DOHH2 (cell line): Measurements from ENCODE around the gene ZNF557.

Experiments
- H3F3A ChIP-seq: fragments of 200-600 bp; sonication (generic), shearing (Covaris generic); 2 replicates; pipeline ENCODE4 v1.6.0; 2016; ENCODE audit warnings: antibody characterized with exemption, mild to moderate bottlenecking; ENCODE audit not compliant: control insufficient read depth, insufficient read depth
- H3K27ac ChIP-seq: fragments of 200-600 bp; sonication (generic); 2 replicates; pipeline ENCODE4 v1.5.1; 2014; ENCODE audit warnings: low read depth, mild to moderate bottlenecking, low read length, moderate library complexity
- H3K27me3 ChIP-seq: fragments of 200-600 bp; sonication (generic); 2 replicates; pipeline ENCODE4 v1.6.1; 2014; ENCODE audit warnings: mild to moderate bottlenecking, low read length, mixed read lengths; ENCODE audit not compliant: control insufficient read depth
- H3K36me3 ChIP-seq: fragments of 200-600 bp; sonication (generic); 2 replicates; pipeline ENCODE4 v1.6.1; 2014; ENCODE audit warnings: mild to moderate bottlenecking, low read length, moderate library complexity, mixed read lengths; ENCODE audit not compliant: control insufficient read depth
- H3K4me1 ChIP-seq: fragments of 200-600 bp; sonication (generic); 2 replicates; pipeline ENCODE4 v1.6.1; 2014; ENCODE audit warnings: mild to moderate bottlenecking, low read length, mixed read lengths; ENCODE audit not compliant: control insufficient read depth
- H3K4me2 ChIP-seq: fragments of 200-600 bp; sonication (generic); 2 replicates; pipeline ENCODE4 v1.6.0; 2014; ENCODE audit warnings: mild to moderate bottlenecking, low read length, moderate library complexity
- H3K4me3 ChIP-seq: fragments of 200-600 bp; sonication (generic); 2 replicates; pipeline ENCODE4 v1.5.1; 2014; ENCODE audit warnings: mild to moderate bottlenecking, low read length, mixed read lengths
- H3K79me2 ChIP-seq: fragments of 200-600 bp; sonication (generic); 2 replicates; pipeline ENCODE4 v1.6.1; 2014; ENCODE audit warnings: mild to moderate bottlenecking, low read length, mixed read lengths; ENCODE audit not compliant: control insufficient read depth
- H3K9me2 ChIP-seq: fragments of 200-600 bp; sonication (generic); replicated peaks from 2 replicates; pipeline ENCODE4 v1.6.1; 2014; ENCODE audit warnings: mild to moderate bottlenecking, low read length, mixed read lengths; ENCODE audit not compliant: control insufficient read depth
- H3K9me3 ChIP-seq: fragments of 200-600 bp; sonication (generic); 2 replicates; pipeline ENCODE4 v1.6.1; 2014; ENCODE audit warnings: antibody characterized with exemption, low read length, mixed read lengths; ENCODE audit not compliant: control insufficient read depth, insufficient read depth
- H4K20me1 ChIP-seq: fragments of 200-600 bp; sonication (generic); 2 replicates; pipeline ENCODE4 v1.6.0; 2014; ENCODE audit warnings: low read depth, mild to moderate bottlenecking, antibody characterized with exemption, low read length, moderate library complexity; ENCODE audit not compliant: control insufficient read depth, insufficient read depth
- EZH2phosphoT487 ChIP-seq: fragments of 200-600 bp; sonication (generic); IDR thresholded peaks from 2 replicates; pipeline ENCODE4 v1.6.1; 2017; ENCODE audit warnings: borderline replicate concordance, mild to moderate bottlenecking, antibody characterized with exemption, low read length, moderate library complexity, mixed read lengths
- TF ChIP-seq, protein P1 (sequence below): fragments of 200-600 bp; sonication (generic); IDR thresholded peaks from one replicate; pipeline ENCODE4 v1.5.1; 2014; ENCODE audit warnings: antibody characterized with exemption, mild to moderate bottlenecking, low read depth, low read length; ENCODE audit not compliant: poor library complexity, severe bottlenecking

ZNF557 gene

DNA sequence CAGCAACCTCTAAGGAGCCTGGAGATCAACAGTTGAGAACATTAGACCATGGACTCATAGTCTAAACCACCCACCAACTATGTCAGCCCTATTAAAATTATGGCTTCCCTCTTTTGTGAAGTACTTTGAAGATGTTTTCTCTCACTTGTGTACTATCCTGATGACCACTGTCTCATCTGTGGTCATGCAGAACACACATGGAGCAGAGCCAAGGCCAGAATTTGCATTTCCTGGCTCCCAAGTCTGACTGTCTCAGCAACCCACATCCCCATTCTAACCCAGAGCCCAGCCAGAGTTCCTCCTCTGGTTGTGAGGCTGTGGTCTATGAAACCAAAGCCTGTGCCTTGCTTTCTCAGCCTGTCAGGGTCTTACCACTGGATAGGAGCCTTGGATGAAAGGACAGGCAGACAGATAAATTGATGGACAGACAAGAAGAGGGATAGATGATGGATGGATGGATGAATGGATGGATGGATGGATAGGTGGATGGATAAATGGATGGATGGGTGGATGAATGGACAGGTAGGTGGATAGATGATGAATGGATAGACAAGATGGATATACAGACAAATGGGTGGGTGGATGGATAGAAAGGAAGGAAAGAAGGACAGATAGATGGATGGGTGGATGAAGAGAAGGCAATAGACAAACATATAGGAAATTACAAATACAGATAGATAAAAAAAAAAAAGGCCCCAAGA is 35.4 kb downstream of the ZNF557 start:
- Histone ChIP-seq H3K36me3 (no peaks in the 10 kb centered on the region), H3K27ac (no peak overlapping the region), H3K4me2 (peak overlapping the region; percentile 13; the same call in 1 of the 2 replicates), H3K9me3 (no peaks in the 10 kb centered on the region), H3F3A (peaks cover 3% of the 10 kb centered on the region; the same call in 1 of the 2 replicates), H3K79me2 (no peaks in the 10 kb centered on the region), H3K4me3 (no peak overlapping the region), H4K20me1 (no peaks in the 10 kb centered on the region), H3K27me3 (peaks cover 3% of the 10 kb centered on the region; the same call in 1 of the 2 replicates), H3K4me1 (peaks cover 21% of the 10 kb centered on the region), H3K9me2 (no peaks in the 10 kb centered on the region)
- TF ChIP-seq, protein P1, sequence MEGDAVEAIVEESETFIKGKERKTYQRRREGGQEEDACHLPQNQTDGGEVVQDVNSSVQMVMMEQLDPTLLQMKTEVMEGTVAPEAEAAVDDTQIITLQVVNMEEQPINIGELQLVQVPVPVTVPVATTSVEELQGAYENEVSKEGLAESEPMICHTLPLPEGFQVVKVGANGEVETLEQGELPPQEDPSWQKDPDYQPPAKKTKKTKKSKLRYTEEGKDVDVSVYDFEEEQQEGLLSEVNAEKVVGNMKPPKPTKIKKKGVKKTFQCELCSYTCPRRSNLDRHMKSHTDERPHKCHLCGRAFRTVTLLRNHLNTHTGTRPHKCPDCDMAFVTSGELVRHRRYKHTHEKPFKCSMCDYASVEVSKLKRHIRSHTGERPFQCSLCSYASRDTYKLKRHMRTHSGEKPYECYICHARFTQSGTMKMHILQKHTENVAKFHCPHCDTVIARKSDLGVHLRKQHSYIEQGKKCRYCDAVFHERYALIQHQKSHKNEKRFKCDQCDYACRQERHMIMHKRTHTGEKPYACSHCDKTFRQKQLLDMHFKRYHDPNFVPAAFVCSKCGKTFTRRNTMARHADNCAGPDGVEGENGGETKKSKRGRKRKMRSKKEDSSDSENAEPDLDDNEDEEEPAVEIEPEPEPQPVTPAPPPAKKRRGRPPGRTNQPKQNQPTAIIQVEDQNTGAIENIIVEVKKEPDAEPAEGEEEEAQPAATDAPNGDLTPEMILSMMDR: no peak
- no peak for TF ChIP-seq EZH2phosphoT487

DNA sequence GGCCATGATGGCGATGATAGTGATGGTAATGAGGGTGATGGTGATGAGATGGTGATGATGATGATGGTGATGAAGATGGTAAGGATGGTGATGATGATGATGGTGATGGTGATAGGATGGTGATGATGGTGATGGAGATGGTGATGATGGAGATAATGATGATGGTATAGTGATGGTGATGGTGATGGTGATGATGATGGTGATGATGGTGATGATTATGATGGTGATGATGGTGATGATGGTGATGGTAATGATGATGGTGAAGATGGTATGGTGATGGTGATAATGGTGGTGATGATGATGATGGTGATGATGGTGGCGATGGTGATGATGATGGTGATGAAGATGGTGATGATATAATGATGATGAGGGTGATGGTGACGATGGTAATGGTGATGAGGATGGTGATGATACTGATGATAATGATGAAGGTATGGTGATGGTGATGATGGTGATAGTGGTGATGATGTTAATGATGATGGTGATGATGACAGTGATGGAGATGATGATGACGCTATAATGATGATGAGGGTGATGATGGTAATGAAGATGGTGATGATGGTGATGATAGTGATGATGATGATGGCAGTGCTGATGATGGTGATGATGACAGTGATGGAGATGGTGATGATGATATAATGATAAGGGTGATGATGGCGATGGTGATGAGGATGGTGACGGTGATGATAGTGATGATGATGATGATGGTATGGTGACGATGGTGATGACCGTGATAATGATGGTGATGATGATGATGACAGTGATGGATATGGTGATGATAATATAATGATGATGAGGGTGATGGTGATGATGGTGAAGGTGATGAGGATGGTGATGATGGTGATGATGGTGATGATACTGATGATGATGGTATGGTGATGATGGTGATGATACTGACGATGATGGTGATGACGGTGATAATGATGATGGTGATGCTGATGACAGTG is 37.5 kb downstream of the ZNF557 start:
- H3K27me3 ChIP-seq: no peaks in the 10 kb centered on the region
- H3F3A ChIP-seq: peaks cover 3% of the 10 kb centered on the region; the same call in 1 of the 2 replicates
- H3K4me2 ChIP-seq: no peak overlapping the region
- H3K4me1 ChIP-seq: peaks cover 20% of the 10 kb centered on the region
- H3K9me2 ChIP-seq: no peaks in the 10 kb centered on the region
- no peak overlapping the region for H3K27ac ChIP-seq
- TF ChIP-seq, protein P1: no peak
- no peak for TF ChIP-seq EZH2phosphoT487
- no peaks in the 10 kb centered on the region for H3K36me3 ChIP-seq
- no peak overlapping the region for H3K4me3 ChIP-seq
- H4K20me1 ChIP-seq: no peaks in the 10 kb centered on the region
- H3K79me2 ChIP-seq: no peaks in the 10 kb centered on the region
- no peaks in the 10 kb centered on the region for H3K9me3 ChIP-seq

- H3F3A ChIP-seq: peaks cover 3% of the 10 kb centered on the region; the same call in 1 of the 2 replicates
- H3K27ac ChIP-seq: no peak overlapping the region
- peaks cover 3% of the 10 kb centered on the region; the same call in 1 of the 2 replicates for H3K27me3 ChIP-seq
- no peaks in the 10 kb centered on the region for H4K20me1 ChIP-seq
- H3K79me2 ChIP-seq: no peaks in the 10 kb centered on the region
- no peaks in the 10 kb centered on the region for H3K36me3 ChIP-seq
- no peak overlapping the region for H3K4me3 ChIP-seq
- no peak overlapping the region for H3K4me2 ChIP-seq
- TF ChIP-seq EZH2phosphoT487: no peak
- TF ChIP-seq, protein P1: no peak
- peaks cover 10% of the 10 kb centered on the region for H3K4me1 ChIP-seq
- H3K9me2 ChIP-seq: no peaks in the 10 kb centered on the region
- no peaks in the 10 kb centered on the region for H3K9me3 ChIP-seq
Observed at GRCh38 chr19:7109678-7110289, 40.3 kb downstream of the ZNF557 start.
